Fibroblast of the conjunctiva (primary cell): ENCODE measurements around the gene GPR62.
A peak's percentile ranks its signal among the peaks of the same experiment; 100 is the strongest.

Experiments used
- DNase-seq: peaks from one replicate; pipeline ENCODE4 v3.0.0-alpha.2; 2010; ENCODE audit warnings: low read depth

Gene GPR62

GRCh38 chr3:51955893-51956770 lies 951 bp downstream of the GPR62 start:
- DNase-seq = peak; percentile 16

- no peak for DNase-seq
Observed at GRCh38 chr3:51957520-51958205, 2.5 kb downstream of the GPR62 start.

- no peak for DNase-seq
Observed at GRCh38 chr3:51958603-51959521, 3.7 kb downstream of the GPR62 start.

- no peak for DNase-seq
Observed at GRCh38 chr3:51959651-51960050, 4.5 kb downstream of the GPR62 start.

GRCh38 chr3:51960386-51960785 lies 5.2 kb downstream of the GPR62 start:
- no peak for DNase-seq

GRCh38 chr3:51961011-51961410 lies 5.8 kb downstream of the GPR62 start:
- DNase-seq = no peak

GRCh38 chr3:51961602-51962569 lies 6.7 kb downstream of the GPR62 start:
- DNase-seq = no peak

- DNase-seq = no peak
Observed at GRCh38 chr3:51962854-51963530, 7.8 kb downstream of the GPR62 start.

GRCh38 chr3:51963951-51964451 lies 8.8 kb downstream of the GPR62 start:
- DNase-seq = no peak

- DNase-seq = no peak
Observed at GRCh38 chr3:51964521-51964920, 9.3 kb downstream of the GPR62 start.

GRCh38 chr3:51966016-51966415 lies 10.8 kb downstream of the GPR62 start:
- no peak for DNase-seq

GRCh38 chr3:51966486-51966885 lies 11.3 kb downstream of the GPR62 start:
- DNase-seq = no peak

GRCh38 chr3:51966922-51967383 lies 11.8 kb downstream of the GPR62 start:
- DNase-seq = no peak

- no peak for DNase-seq
Observed at GRCh38 chr3:51967384-51968169, 12.4 kb downstream of the GPR62 start, which contains the start of gene PCBP4. PCBP4 (minus strand) TSS chr3:51967454; CDS start chr3:51961240, 6,214 bp downstream.

GRCh38 chr3:51968170-51968775 lies 13.1 kb downstream of the GPR62 start:
- DNase-seq = no peak

- DNase-seq = no peak
Observed at GRCh38 chr3:51968883-51969678, 13.9 kb downstream of the GPR62 start.

GRCh38 chr3:51969841-51970240 lies 14.7 kb downstream of the GPR62 start:
- DNase-seq = no peak
